GM12892 (cell line): ENCODE measurements around the gene TSN.

Source experiments
- POLR2A ChIP-seq: IDR thresholded peaks from 2 replicates; pipeline ENCODE4 v1.6.1; 2011; ENCODE audit warnings: low read depth, low read length, control low read depth
- TAF1 ChIP-seq: IDR thresholded peaks from 2 replicates; pipeline ENCODE4 v1.6.1; 2011; ENCODE audit warnings: low read depth, mild to moderate bottlenecking, control low read depth, low read length, borderline replicate concordance

GRCh38 chr2:121790276-121790956, 35.0 kb downstream of the TSN start:
- TF ChIP-seq POLR2A (no peak), TAF1 (no peak)
